Ishikawa (cell line): Measurements from ENCODE around the gene SHD.

Experiments used
- CEBPB ChIP-seq: IDR thresholded peaks from 2 replicates; pipeline ENCODE4 v1.6.1; 2012
- CREB1 ChIP-seq: IDR thresholded peaks from 2 replicates; pipeline ENCODE4 v1.6.1; 2012; ENCODE audit warnings: low read depth
- EGR1 ChIP-seq: IDR thresholded peaks from 2 replicates; pipeline ENCODE4 v1.6.1; 2012
- EP300 ChIP-seq: IDR thresholded peaks from 2 replicates; pipeline ENCODE4 v1.6.1; 2012; ENCODE audit warnings: borderline replicate concordance
- FOXM1 ChIP-seq: IDR thresholded peaks from 2 replicates; pipeline ENCODE4 v1.6.1; 2012; ENCODE audit warnings: low read depth, borderline replicate concordance
- NFIC ChIP-seq: IDR thresholded peaks from 2 replicates; pipeline ENCODE4 v1.6.1; 2012
- RAD21 ChIP-seq: IDR thresholded peaks from 2 replicates; pipeline ENCODE4 v1.6.1; 2012; ENCODE audit warnings: low read depth
- TAF1 ChIP-seq: IDR thresholded peaks from 2 replicates; pipeline ENCODE4 v1.6.1; 2012; ENCODE audit warnings: low read depth, mild to moderate bottlenecking
- TCF12 ChIP-seq: IDR thresholded peaks from 2 replicates; pipeline ENCODE4 v1.6.1; 2012; ENCODE audit warnings: low read depth
- TEAD4 ChIP-seq: IDR thresholded peaks from 2 replicates; pipeline ENCODE4 v1.6.1; 2012
- YY1 ChIP-seq: IDR thresholded peaks from 2 replicates; pipeline ENCODE4 v1.6.1; 2012; ENCODE audit warnings: low read depth
- ZBTB7A ChIP-seq: IDR thresholded peaks from 2 replicates; pipeline ENCODE4 v1.6.1; 2012; ENCODE audit warnings: low read depth
- TF ChIP-seq, protein P1 (sequence below): IDR thresholded peaks from 2 replicates; pipeline ENCODE4 v1.6.1; 2012; ENCODE audit warnings: low read depth, mild to moderate bottlenecking
- TF ChIP-seq, protein P2 (sequence below): IDR thresholded peaks from 2 replicates; pipeline ENCODE4 v1.6.1; 2012
- TF ChIP-seq, protein P3 (sequence below): IDR thresholded peaks from 2 replicates; pipeline ENCODE4 v1.6.1; 2012

Gene SHD

DNA sequence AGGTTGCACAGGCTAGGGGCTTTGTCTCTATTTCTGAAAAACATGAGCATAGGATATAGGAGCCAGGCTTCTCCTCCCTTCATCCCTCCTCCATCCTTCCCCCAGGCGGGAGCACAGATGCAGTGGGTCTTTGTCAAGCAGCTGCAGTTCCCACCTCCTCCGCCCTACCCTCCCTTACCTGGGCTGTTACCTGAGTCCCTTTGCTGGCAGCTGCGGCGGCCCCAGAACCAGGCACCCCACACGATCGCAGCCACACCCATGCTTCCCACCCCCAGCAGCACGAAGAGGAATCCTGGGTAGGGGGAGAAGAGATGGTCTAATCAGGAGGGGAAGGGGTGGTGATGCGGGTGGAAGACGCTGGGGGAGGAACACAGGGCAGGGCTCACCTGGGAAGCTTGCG lies 15.3 kb downstream of the SHD start:
- no peak for TF ChIP-seq TCF12
- TF ChIP-seq, protein P1, sequence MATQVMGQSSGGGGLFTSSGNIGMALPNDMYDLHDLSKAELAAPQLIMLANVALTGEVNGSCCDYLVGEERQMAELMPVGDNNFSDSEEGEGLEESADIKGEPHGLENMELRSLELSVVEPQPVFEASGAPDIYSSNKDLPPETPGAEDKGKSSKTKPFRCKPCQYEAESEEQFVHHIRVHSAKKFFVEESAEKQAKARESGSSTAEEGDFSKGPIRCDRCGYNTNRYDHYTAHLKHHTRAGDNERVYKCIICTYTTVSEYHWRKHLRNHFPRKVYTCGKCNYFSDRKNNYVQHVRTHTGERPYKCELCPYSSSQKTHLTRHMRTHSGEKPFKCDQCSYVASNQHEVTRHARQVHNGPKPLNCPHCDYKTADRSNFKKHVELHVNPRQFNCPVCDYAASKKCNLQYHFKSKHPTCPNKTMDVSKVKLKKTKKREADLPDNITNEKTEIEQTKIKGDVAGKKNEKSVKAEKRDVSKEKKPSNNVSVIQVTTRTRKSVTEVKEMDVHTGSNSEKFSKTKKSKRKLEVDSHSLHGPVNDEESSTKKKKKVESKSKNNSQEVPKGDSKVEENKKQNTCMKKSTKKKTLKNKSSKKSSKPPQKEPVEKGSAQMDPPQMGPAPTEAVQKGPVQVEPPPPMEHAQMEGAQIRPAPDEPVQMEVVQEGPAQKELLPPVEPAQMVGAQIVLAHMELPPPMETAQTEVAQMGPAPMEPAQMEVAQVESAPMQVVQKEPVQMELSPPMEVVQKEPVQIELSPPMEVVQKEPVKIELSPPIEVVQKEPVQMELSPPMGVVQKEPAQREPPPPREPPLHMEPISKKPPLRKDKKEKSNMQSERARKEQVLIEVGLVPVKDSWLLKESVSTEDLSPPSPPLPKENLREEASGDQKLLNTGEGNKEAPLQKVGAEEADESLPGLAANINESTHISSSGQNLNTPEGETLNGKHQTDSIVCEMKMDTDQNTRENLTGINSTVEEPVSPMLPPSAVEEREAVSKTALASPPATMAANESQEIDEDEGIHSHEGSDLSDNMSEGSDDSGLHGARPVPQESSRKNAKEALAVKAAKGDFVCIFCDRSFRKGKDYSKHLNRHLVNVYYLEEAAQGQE = no peak
- TF ChIP-seq CREB1 = no peak
- no peak for TF ChIP-seq CEBPB
- no peak for TF ChIP-seq TEAD4
- TF ChIP-seq EP300 = no peak
- no peak for TF ChIP-seq YY1
- TF ChIP-seq TAF1 = no peak
- no peak for TF ChIP-seq EGR1
- TF ChIP-seq, protein P2, sequence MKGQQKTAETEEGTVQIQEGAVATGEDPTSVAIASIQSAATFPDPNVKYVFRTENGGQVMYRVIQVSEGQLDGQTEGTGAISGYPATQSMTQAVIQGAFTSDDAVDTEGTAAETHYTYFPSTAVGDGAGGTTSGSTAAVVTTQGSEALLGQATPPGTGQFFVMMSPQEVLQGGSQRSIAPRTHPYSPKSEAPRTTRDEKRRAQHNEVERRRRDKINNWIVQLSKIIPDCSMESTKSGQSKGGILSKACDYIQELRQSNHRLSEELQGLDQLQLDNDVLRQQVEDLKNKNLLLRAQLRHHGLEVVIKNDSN = no peak
- no peak for TF ChIP-seq ZBTB7A
- TF ChIP-seq, protein P3, sequence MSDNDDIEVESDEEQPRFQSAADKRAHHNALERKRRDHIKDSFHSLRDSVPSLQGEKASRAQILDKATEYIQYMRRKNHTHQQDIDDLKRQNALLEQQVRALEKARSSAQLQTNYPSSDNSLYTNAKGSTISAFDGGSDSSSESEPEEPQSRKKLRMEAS = no peak
- no peak for TF ChIP-seq NFIC
- TF ChIP-seq FOXM1 = no peak
- no peak for TF ChIP-seq RAD21

DNA sequence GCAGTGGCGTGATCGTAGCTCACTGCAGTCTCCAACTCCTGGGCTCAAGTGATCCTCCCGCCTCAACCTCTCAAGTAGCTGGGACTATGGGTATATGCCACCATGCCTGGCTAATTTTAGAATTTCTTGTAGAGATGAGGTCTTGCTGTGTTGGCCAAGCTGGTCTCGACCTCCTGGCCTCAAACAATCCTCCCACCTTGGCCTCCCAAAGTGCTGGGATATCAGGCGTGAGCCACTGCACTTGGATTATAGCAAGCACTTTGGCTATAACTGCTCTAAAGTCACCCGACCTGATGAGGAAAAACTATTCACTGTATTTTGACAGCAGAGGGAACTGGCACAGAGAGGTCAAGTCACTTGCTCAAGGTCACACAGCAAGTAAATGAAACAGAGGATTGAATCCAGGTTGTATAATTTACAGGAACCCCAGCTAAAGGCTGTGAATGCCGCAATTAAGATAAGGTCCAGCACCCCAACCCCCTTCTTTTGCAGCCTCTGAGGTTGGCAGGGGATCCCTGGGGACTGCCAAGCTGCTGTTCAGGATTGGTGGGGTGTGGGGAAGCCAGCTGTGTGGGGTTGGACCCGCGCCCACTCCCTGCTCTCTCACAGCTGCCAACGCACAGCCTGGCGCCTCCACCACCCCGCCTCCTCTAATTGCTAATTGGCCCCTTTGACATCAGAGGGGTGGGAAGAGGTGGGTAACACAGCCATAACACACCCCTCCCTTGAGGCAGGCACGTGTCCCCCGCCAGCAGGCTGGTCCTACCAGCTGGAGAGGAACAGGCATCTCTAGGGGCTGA lies 17.1 kb downstream of the SHD start:
- TF ChIP-seq, protein P3 = peak; percentile 68
- no peak; the same call in 1 of the 2 replicates for TF ChIP-seq EGR1
- TF ChIP-seq, protein P2 = peak; percentile 81
- peak; percentile 72 for TF ChIP-seq NFIC
- no peak for TF ChIP-seq ZBTB7A

DNA sequence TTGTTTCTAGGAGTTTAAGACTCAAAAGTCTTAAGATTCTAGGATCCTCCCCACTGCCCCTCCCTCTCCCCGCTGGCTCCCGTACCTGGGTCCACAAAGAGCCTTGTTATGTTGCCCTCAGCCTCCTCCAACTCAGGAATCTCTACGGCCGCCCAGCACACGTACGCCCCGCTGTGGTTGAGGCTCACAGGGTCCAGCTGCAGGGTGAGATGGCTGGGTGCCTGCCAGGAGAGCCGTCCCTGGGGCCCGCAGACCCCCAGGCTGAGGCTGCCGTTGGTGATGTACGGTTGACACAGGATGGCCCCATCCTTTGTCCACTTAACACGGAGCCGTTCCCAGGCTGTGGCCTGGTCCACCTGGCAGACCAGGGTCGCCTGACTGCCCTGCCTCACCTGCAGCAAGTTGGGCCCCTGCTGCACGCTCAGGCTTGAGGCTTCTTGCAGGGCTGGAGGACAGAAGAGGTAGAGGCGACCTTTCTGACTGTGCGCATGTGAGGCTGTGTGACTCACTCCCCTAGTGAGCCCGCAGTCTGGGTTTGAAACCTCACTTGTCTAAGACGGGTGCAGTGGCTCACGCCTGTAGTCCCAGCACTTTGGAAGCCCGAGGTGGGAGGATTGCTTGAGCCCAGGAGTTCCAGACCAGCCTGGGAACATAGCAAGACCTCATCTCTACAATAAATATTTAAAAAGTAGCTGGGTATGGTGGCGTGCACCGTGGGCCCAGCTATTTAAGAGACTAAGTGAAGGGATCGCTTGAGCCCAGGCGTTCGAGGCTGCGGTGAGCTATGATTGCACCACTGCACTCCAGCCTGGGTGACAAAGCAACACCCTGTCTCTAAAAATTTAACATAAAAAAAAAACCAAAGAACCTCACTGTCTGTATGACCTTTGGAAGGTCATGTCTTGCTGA lies 19.1 kb downstream of the SHD start:
- TF ChIP-seq, protein P3 = no peak
- TF ChIP-seq CEBPB = no peak
- TF ChIP-seq TEAD4 = no peak
- TF ChIP-seq, protein P1 = no peak
- TF ChIP-seq, protein P2 = no peak
- no peak for TF ChIP-seq EGR1
- no peak for TF ChIP-seq NFIC
- TF ChIP-seq TAF1 = no peak
- TF ChIP-seq ZBTB7A = no peak
- no peak for TF ChIP-seq RAD21
- TF ChIP-seq FOXM1 = no peak
- no peak for TF ChIP-seq CREB1
- TF ChIP-seq TCF12 = no peak

DNA sequence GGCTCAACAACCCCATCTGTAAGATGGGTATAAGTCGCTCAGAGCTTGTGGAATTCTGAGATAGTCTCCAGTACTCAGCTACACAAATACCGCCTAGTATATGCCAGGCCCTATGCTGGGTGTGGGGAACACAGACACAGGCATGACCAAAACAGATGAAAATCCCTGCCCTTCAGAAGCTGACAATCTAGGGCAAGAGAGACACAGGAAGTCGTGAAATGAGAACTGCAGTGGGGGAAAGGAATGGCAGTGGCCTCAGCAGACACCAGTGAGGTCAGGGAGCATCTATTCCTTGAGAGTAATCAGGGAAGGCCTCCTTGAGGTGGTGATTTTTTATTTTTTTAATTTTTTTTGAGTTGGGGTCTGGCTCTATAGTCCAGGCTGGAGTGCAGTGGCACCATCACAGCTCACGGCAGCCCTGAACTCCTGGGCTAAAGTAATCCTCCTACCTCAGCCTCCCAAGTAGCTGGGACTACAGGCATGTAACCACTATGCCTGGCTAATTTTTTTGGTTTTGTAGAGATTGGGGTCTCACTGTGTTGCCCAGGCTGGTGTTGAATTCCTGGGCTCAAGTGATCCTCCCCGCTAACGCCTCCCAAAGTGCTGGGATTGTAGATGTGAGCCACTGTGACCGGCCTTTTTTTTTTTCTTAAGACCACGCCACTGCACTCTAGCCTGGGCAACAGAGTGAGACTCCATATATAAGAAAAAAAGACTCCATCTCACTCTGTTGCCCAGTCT lies 19.9 kb downstream of the SHD start:
- TF ChIP-seq RAD21 (no peak), EGR1 (no peak), ZBTB7A (no peak), TAF1 (no peak), FOXM1 (no peak), TCF12 (no peak), TEAD4 (no peak), YY1 (no peak), CREB1 (no peak), EP300 (no peak), NFIC (no peak), CEBPB (no peak)
- TF ChIP-seq, protein P2 = no peak
- TF ChIP-seq, protein P3 = no peak
- TF ChIP-seq, protein P1 = no peak
